HG03378 (cell line): Measurements from ENCODE around the gene WRAP73.

Experiments
- ATAC-seq: cut with Tn5 transposase; IDR thresholded peaks from one replicate; pipeline ENCODE4 v1.9.1; 2021; ENCODE audit warnings: mild to moderate bottlenecking, moderate library complexity; ENCODE audit not compliant: unreplicated experiment

WRAP73 gene

GRCh38 chr1:3617806-3618345 lies 32.0 kb downstream of the WRAP73 start:
- ATAC-seq: no peak

- ATAC-seq: no peak
Measured at GRCh38 chr1:3616861-3617260, 33.0 kb downstream of the WRAP73 start.

- ATAC-seq: no peak
Measured at GRCh38 chr1:3614755-3615742, 34.9 kb downstream of the WRAP73 start.

GRCh38 chr1:3612123-3612522 lies 37.8 kb downstream of the WRAP73 start:
- ATAC-seq: no peak

GRCh38 chr1:3611170-3612019 lies 38.5 kb downstream of the WRAP73 start, which contains the start of gene MEGF6:
Gene MEGF6 (minus strand): TSS chr1:3611508. CDS start chr1:3611268, 240 bp downstream.
- no peak for ATAC-seq

GRCh38 chr1:3610527-3611169 lies 39.3 kb downstream of the WRAP73 start:
- ATAC-seq: no peak

GRCh38 chr1:3609769-3610526 lies 40.0 kb downstream of the WRAP73 start:
- no peak for ATAC-seq

GRCh38 chr1:3609016-3609768 lies 40.7 kb downstream of the WRAP73 start:
- no peak for ATAC-seq

- ATAC-seq: no peak
Measured at GRCh38 chr1:3608154-3608553, 41.7 kb downstream of the WRAP73 start.

GRCh38 chr1:3607703-3608065 lies 42.2 kb downstream of the WRAP73 start:
- no peak for ATAC-seq

GRCh38 chr1:3606779-3607702 lies 42.9 kb downstream of the WRAP73 start:
- ATAC-seq: no peak

GRCh38 chr1:3604997-3605823 lies 44.7 kb downstream of the WRAP73 start:
- no peak for ATAC-seq

GRCh38 chr1:3604468-3604974 lies 45.4 kb downstream of the WRAP73 start:
- no peak for ATAC-seq

- ATAC-seq: no peak
Measured at GRCh38 chr1:3603571-3604467, 46.1 kb downstream of the WRAP73 start.

- no peak for ATAC-seq
Measured at GRCh38 chr1:3603156-3603555, 46.7 kb downstream of the WRAP73 start.

- no peak for ATAC-seq
Measured at GRCh38 chr1:3602375-3602774, 47.5 kb downstream of the WRAP73 start.
